ENCODE results near the gene CPA1. TPM values are rescaled to one million over a fixed set of nuclear protein-coding genes. Genes with fewer than 3 reads are reported as not detected.

CPA1 gene
- polyA plus RNA-seq, 1 donor (not counting 4 experiments of a cell fraction or from before 2014, with no cell fraction given) = not detected

- peaks cover 26% of the 10 kb centered on the region for H3K4me1 ChIP-seq (ENCODE audit: control insufficient read depth, extremely low read depth, insufficient read depth, low read length)
- dilution Hi-C loops (cut with MboI; ENCODE audit: extremely low pct_ligation_motif_present, low sequenced_read_pairs) = no loop called here
- DNase-seq (ENCODE audit: low read depth, low spot score) = no peak
Observed at GRCh38 chr7:130417213-130417612, 36.9 kb downstream of the CPA1 start.

GRCh38 chr7:130418306-130418705, 38.0 kb downstream of the CPA1 start:
- peak overlapping the region; percentile 97 for H2AFZ ChIP-seq (ENCODE audit: control insufficient read depth, low read length)
- H3K9me3 ChIP-seq (ENCODE audit: control insufficient read depth, low read depth, low read length) = no peaks in the 10 kb centered on the region
- H4K20me1 ChIP-seq (ENCODE audit: control insufficient read depth, extremely low read depth, insufficient read depth, low read length) = no peaks in the 10 kb centered on the region
- H3K4me3 ChIP-seq (ENCODE audit: control insufficient read depth in 2 of 3, extremely low read depth in 1 of 3, insufficient read depth in 2 of 3, low read depth in 1 of 3, low read length in 3 of 3) = peak overlapping the region in 1 of 3 experiments; percentile 36
- DNase-seq (ENCODE audit: low read depth, low spot score) (peak; percentile 25), FAIRE-seq (peak; percentile 96)
- H3K27ac ChIP-seq (ENCODE audit: control insufficient read depth, insufficient read depth, low read length) = peak overlapping the region; percentile 93
- H3K4me1 ChIP-seq (ENCODE audit: control insufficient read depth, extremely low read depth, insufficient read depth, low read length) = peaks cover 26% of the 10 kb centered on the region
- TF ChIP-seq EZH2 (IDR thresholded peaks at IDR 0.05; ENCODE audit: low read length) (no peak), CTCF (optimal IDR thresholded peaks at IDR 0.05 in 1 of 3, IDR thresholded peaks at IDR 0.05 in 1 of 3, conservative IDR thresholded peaks at IDR 0.05 in 1 of 3; ENCODE audit: extremely low read depth in 1 of 3, insufficient read depth in 2 of 3, low read length in 3 of 3) (no peak)
- H3K36me3 ChIP-seq (ENCODE audit: control insufficient read depth in 2 of 2, extremely low read depth in 1 of 2, insufficient read depth in 2 of 2, low read length in 2 of 2) = no peaks in the 10 kb centered on the region
- no peaks in the 10 kb centered on the region for H3K9me1 ChIP-seq (ENCODE audit: control insufficient read depth, extremely low read depth, insufficient read depth, low read length)
- dilution Hi-C loops (cut with MboI; ENCODE audit: extremely low pct_ligation_motif_present, low sequenced_read_pairs) = no loop called here
- peak overlapping the region; percentile 60 for H3K9ac ChIP-seq (ENCODE audit: control insufficient read depth, extremely low read depth, insufficient read depth, low read length)
- no peaks in the 10 kb centered on the region for H3K27me3 ChIP-seq (ENCODE audit: control insufficient read depth, extremely low read depth, insufficient read depth, low read length)
- no peaks in the 10 kb centered on the region for H3K79me2 ChIP-seq (ENCODE audit: control insufficient read depth, insufficient read depth, low read length)
- H3K4me2 ChIP-seq (ENCODE audit: control insufficient read depth, extremely low read depth, insufficient read depth, low read depth, low read length) = peak overlapping the region; percentile 76

More at GRCh38 chr7:130417213-130417612, 36.9 kb downstream of the CPA1 start:
- no peak overlapping the region for H3K4me3 ChIP-seq (ENCODE audit: control insufficient read depth in 2 of 3, extremely low read depth in 1 of 3, insufficient read depth in 2 of 3, low read depth in 1 of 3, low read length in 3 of 3)
- H3K9me1 ChIP-seq (ENCODE audit: control insufficient read depth, extremely low read depth, insufficient read depth, low read length) = no peaks in the 10 kb centered on the region
- H3K4me2 ChIP-seq (ENCODE audit: control insufficient read depth, extremely low read depth, insufficient read depth, low read depth, low read length) = no peak overlapping the region
- H3K27me3 ChIP-seq (ENCODE audit: control insufficient read depth, extremely low read depth, insufficient read depth, low read length) = no peaks in the 10 kb centered on the region
- no peak overlapping the region for H3K9ac ChIP-seq (ENCODE audit: control insufficient read depth, extremely low read depth, insufficient read depth, low read length)
- H3K27ac ChIP-seq (ENCODE audit: control insufficient read depth, insufficient read depth, low read length) = no peak overlapping the region
- H3K79me2 ChIP-seq (ENCODE audit: control insufficient read depth, insufficient read depth, low read length) = no peaks in the 10 kb centered on the region
- no peak for TF ChIP-seq CTCF (optimal IDR thresholded peaks at IDR 0.05 in 1 of 3, IDR thresholded peaks at IDR 0.05 in 1 of 3, conservative IDR thresholded peaks at IDR 0.05 in 1 of 3; ENCODE audit: extremely low read depth in 1 of 3, insufficient read depth in 2 of 3, low read length in 3 of 3)
- H3K9me3 ChIP-seq (ENCODE audit: control insufficient read depth, low read depth, low read length) = no peaks in the 10 kb centered on the region
- H3K36me3 ChIP-seq (ENCODE audit: control insufficient read depth in 2 of 2, extremely low read depth in 1 of 2, insufficient read depth in 2 of 2, low read length in 2 of 2) = no peaks in the 10 kb centered on the region
- H2AFZ ChIP-seq (ENCODE audit: control insufficient read depth, low read length) = no peak overlapping the region
- peak; percentile 61 for FAIRE-seq
- H4K20me1 ChIP-seq (ENCODE audit: control insufficient read depth, extremely low read depth, insufficient read depth, low read length) = no peaks in the 10 kb centered on the region
